Measurements from ENCODE around the gene MYO9B. TPM values are rescaled to one million over a fixed set of nuclear protein-coding genes. Genes with fewer than 3 reads are reported as not detected.

MYO9B gene
- total and polyA plus RNA-seq, 2 of the 13 experiments (the other 11 are each of a cell fraction or from before 2014, with no cell fraction given), result 18.0 to 18.3 TPM

DNA sequence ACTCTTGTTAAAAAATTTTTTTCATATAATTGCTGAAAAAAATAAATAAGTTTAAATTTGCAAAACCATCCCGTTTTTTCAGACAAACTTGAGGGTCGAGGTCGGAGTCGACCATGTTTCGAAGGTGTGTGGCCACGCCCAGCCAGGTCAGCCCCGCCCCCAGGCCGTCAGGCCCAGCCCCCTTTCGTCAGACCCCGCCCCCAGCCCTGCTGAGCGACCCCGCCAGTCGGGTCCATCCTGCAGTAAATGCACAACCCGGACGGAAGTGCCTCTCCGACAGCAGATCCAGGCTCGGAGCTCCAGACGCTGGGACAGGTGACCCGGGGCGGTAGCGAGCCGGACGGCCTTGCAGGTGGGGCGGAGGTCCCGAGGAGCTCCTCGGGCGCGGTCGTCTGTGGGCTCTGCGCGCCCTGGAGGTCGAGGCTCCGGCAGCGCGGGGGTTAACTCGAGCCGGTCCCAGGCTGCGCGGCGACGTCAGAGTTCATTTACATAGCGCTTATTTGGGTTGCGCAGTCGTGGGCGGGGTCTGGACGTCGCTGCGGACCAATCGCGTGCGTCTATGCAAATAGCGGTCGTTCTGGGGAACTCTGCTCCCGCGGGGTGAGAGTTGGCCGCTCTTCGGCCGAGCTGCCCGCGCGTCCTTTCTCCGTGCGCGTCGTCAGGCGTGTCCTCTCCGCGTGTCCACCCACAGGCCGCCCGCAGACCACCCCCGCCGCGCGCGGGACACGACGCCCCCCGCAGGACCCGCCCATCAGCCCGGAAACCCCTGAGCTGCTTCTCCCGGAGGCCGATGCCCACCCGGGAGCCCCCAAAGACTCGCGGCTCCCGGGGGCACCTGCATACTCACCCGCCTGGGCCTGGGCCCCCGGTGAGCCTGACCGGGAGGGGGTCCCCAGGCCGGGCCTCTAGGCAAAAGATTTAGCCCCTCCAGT, 150.7 kb downstream of the MYO9B start, which contains the start of gene OCEL1 (continued):
- TF ChIP-seq JUNB (CRISPR knock-in tag; IDR thresholded peaks at IDR 0.05; ENCODE audit: borderline replicate concordance), result no peak
- TF ChIP-seq ZNF652 (CRISPR knock-in tag; IDR thresholded peaks at IDR 0.05; ENCODE audit: borderline replicate concordance, low read depth), result peak; percentile 100
- TF ChIP-seq ZNF761 (CRISPR knock-in tag; conservative IDR thresholded peaks at IDR 0.05), result no peak
- peak; percentile 77; the same call in 1 of the 2 replicates for TF ChIP-seq KLF15 (CRISPR knock-in tag; IDR thresholded peaks at IDR 0.05; ENCODE audit: borderline replicate concordance)
- TF ChIP-seq, protein P1, sequence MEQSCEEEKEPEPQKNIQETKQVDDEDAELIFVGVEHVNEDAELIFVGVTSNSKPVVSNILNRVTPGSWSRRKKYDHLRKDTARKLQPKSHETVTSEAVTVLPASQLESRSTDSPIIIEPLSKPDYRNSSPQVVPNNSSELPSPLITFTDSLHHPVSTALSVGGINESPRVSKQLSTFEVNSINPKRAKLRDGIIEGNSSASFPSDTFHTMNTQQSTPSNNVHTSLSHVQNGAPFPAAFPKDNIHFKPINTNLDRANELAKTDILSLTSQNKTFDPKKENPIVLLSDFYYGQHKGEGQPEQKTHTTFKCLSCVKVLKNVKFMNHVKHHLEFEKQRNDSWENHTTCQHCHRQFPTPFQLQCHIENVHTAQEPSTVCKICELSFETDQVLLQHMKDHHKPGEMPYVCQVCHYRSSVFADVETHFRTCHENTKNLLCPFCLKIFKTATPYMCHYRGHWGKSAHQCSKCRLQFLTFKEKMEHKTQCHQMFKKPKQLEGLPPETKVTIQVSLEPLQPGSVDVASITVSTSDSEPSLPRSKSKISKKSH (CRISPR knock-in tag; IDR thresholded peaks at IDR 0.05; ENCODE audit: borderline replicate concordance), result peak; percentile 10; the same call in 1 of the 2 replicates
- TF ChIP-seq SNAPC4 (CRISPR knock-in tag; IDR thresholded peaks at IDR 0.05), result peak; percentile 99
- no peak for TF ChIP-seq IKZF4 (CRISPR knock-in tag; IDR thresholded peaks at IDR 0.05; ENCODE audit: borderline replicate concordance, low read depth, not compliant biosample characterization)
- TF ChIP-seq ZNF160 (CRISPR knock-in tag; IDR thresholded peaks at IDR 0.05), result peak; percentile 41; the same call in 1 of the 2 replicates
- no peak for TF ChIP-seq SIX4 (CRISPR knock-in tag; IDR thresholded peaks at IDR 0.05)
- peak; percentile 54 for TF ChIP-seq HNF4A (CRISPR knock-in tag; IDR thresholded peaks at IDR 0.05)
- peak; percentile 68 for TF ChIP-seq ZNF543 (CRISPR knock-in tag; IDR thresholded peaks at IDR 0.05)
- no peak for TF ChIP-seq BCL3 (CRISPR knock-in tag; IDR thresholded peaks at IDR 0.05)
- TF ChIP-seq ZNF10 (CRISPR knock-in tag; IDR thresholded peaks at IDR 0.05; ENCODE audit: borderline replicate concordance, low read depth), result no peak
- no peak for TF ChIP-seq NCOA5 (CRISPR knock-in tag; IDR thresholded peaks at IDR 0.05)
- TF ChIP-seq THRA (CRISPR knock-in tag; IDR thresholded peaks at IDR 0.05; ENCODE audit: borderline replicate concordance), result peak; percentile 20
- TF ChIP-seq TAF15 (IDR thresholded peaks at IDR 0.05; ENCODE audit: low read depth, low read length, poor library complexity, severe bottlenecking), result no peak
- TF ChIP-seq NR2C2 (CRISPR knock-in tag; IDR thresholded peaks at IDR 0.05; ENCODE audit: borderline replicate concordance), result peak; percentile 69
- no peak for TF ChIP-seq MTA3 (CRISPR knock-in tag; IDR thresholded peaks at IDR 0.05)
- TF ChIP-seq ZNF672 (CRISPR knock-in tag; IDR thresholded peaks at IDR 0.05), result no peak
